Endodermal cell (in vitro differentiated cells): Measurements from ENCODE around the gene RNLS. TPM values are rescaled to one million over a fixed set of nuclear protein-coding genes. Genes with fewer than 3 reads are reported as not detected.
A peak's percentile ranks its signal among the peaks of the same experiment; 100 is the strongest.

Experiments
- DNase-seq: peaks from one replicate; pipeline ENCODE4 v3.0.0-alpha.2; 2017
- H3K27ac ChIP-seq: 2 replicates; pipeline ENCODE4 v1.5.1; 2013; ENCODE audit warnings: mild to moderate bottlenecking, low read depth, low read length, moderate library complexity
- H3K27me3 ChIP-seq: 2 replicates; pipeline ENCODE4 v1.6.1; 2013; ENCODE audit warnings: mild to moderate bottlenecking, low read length, moderate library complexity; ENCODE audit not compliant: insufficient read depth, control insufficient read depth, poor library complexity, severe bottlenecking
- H3K36me3 ChIP-seq: 2 replicates; pipeline ENCODE4 v1.7.0; 2013; ENCODE audit warnings: mild to moderate bottlenecking, low read length, moderate library complexity; ENCODE audit not compliant: control insufficient read depth, insufficient read depth
- H3K4me1 ChIP-seq: one replicate; pipeline ENCODE4 v1.7.0; 2013; ENCODE audit warnings: low read length; ENCODE audit not compliant: control insufficient read depth, insufficient read depth
- H3K4me3 ChIP-seq: 2 replicates; pipeline ENCODE4 v1.5.1; 2013; ENCODE audit warnings: mild to moderate bottlenecking, low read length, moderate library complexity
- H3K9ac ChIP-seq: 2 replicates; pipeline ENCODE4 v1.6.1; 2013; ENCODE audit warnings: mild to moderate bottlenecking, low read length, moderate library complexity; ENCODE audit not compliant: poor library complexity, severe bottlenecking; ENCODE audit errors: extremely low read depth
- H3K9me3 ChIP-seq: 2 replicates; pipeline ENCODE4 v1.6.1; 2013; ENCODE audit warnings: mild to moderate bottlenecking, low read length, moderate library complexity; ENCODE audit not compliant: control insufficient read depth
- H3K27ac Mint-ChIP-seq: 2 replicates; pipeline ENCODE4 v1.8.0; 2020; ENCODE audit warnings: mixed read lengths
- H3K27me3 Mint-ChIP-seq: 2 replicates; pipeline ENCODE4 v1.8.0; 2021; ENCODE audit warnings: mild to moderate bottlenecking, mixed read lengths; ENCODE audit not compliant: insufficient read depth
- H3K36me3 Mint-ChIP-seq: 2 replicates; pipeline ENCODE4 v1.8.0; 2020; ENCODE audit warnings: low read depth, mixed read lengths
- H3K4me1 Mint-ChIP-seq: 2 replicates; pipeline ENCODE4 v1.8.0; 2020; ENCODE audit warnings: mixed read lengths
- H3K4me3 Mint-ChIP-seq: 2 replicates; pipeline ENCODE4 v1.8.0; 2020; ENCODE audit warnings: mild to moderate bottlenecking, moderate library complexity, mixed read lengths
- H3K9me3 Mint-ChIP-seq: 2 replicates; pipeline ENCODE4 v1.8.0; 2020; ENCODE audit warnings: mild to moderate bottlenecking, mixed read lengths
- CTCF ChIP-seq: fragments of 200-600 bp; sonication (generic); conservative IDR thresholded peaks from 2 replicates; pipeline ENCODE4 v1.5.0; 2021; ENCODE audit warnings: antibody characterized with exemption, mild to moderate bottlenecking
- WGBS, 2 experiments: methylation state at CpG; one replicate each; pipeline versions ENCODE4 v1.1.5 to v1.1.7; 2013; ENCODE audit warnings: missing lambda C conversion rate in 2 of 2, mixed read lengths in 1 of 2; ENCODE audit not compliant: insufficient coverage in 1 of 2, insufficient read length in 1 of 2; 5-methylcytosine and 5-hydroxymethylcytosine counted together
- total RNA-seq, 2 donors: library from RNA; stranded (reverse); fragmentation: NEBNext Ultra II Directional in 1 of 2; extraction: Animal tissue kit (Norgen Biotek cat#: 25700) in 1 of 2; gene quantifications; 2 replicates in 1 of 2; 3 replicates in 1 of 2; pipeline ENCODE4 v1.2.1, GENCODE V29; 2021

RNLS gene
- total RNA-seq, 2 donors from 2014 or later = 10.1 to 12.3 TPM

GRCh38 chr10:88236121-88236743, 346.9 kb downstream of the RNLS start:
- H3K27me3 ChIP-seq = peaks cover 8% of the 10 kb centered on the region
- Mint-ChIP-seq H3K4me3 (no peak overlapping the region), H3K27ac (no peak overlapping the region), H3K9me3 (no peaks in the 10 kb centered on the region), H3K36me3 (no peaks in the 10 kb centered on the region), H3K4me1 (peaks cover 17% of the 10 kb centered on the region), H3K27me3 (peaks cover 17% of the 10 kb centered on the region)
- 71 to 100% methylated on average over 1 to 2 of the region's 2 CpGs for WGBS, 2 experiments
- H3K36me3 ChIP-seq = no peaks in the 10 kb centered on the region
- DNase-seq = no peak
- H3K9ac ChIP-seq = no peak overlapping the region
- no peak overlapping the region for H3K4me3 ChIP-seq
- peaks cover 4% of the 10 kb centered on the region for H3K4me1 ChIP-seq
- no peak for TF ChIP-seq CTCF
- no peak overlapping the region for H3K27ac ChIP-seq
- H3K9me3 ChIP-seq = no peaks in the 10 kb centered on the region

- no peak overlapping the region for H3K4me3 Mint-ChIP-seq
- H3K4me1 Mint-ChIP-seq = peaks cover 27% of the 10 kb centered on the region
- no peak overlapping the region for H3K27ac Mint-ChIP-seq
- 89 to 92% methylated on average over 1 to 4 of the region's 4 CpGs for WGBS, 2 experiments
- H3K27me3 Mint-ChIP-seq = peaks cover 14% of the 10 kb centered on the region
- no peak overlapping the region for H3K27ac ChIP-seq
- peaks cover 4% of the 10 kb centered on the region for H3K4me1 ChIP-seq
- no peak overlapping the region for H3K4me3 ChIP-seq
- H3K36me3 Mint-ChIP-seq = no peaks in the 10 kb centered on the region
- H3K9me3 Mint-ChIP-seq = no peaks in the 10 kb centered on the region
- H3K9me3 ChIP-seq = peaks cover 5% of the 10 kb centered on the region
- no peak for TF ChIP-seq CTCF
- peaks cover 5% of the 10 kb centered on the region for H3K27me3 ChIP-seq
- no peaks in the 10 kb centered on the region for H3K36me3 ChIP-seq
- no peak for DNase-seq
- no peak overlapping the region for H3K9ac ChIP-seq
Observed at GRCh38 chr10:88234297-88234696, 348.8 kb downstream of the RNLS start.

- Mint-ChIP-seq H3K27me3 (peaks cover 10% of the 10 kb centered on the region), H3K27ac (no peak overlapping the region), H3K9me3 (no peaks in the 10 kb centered on the region), H3K4me3 (no peak overlapping the region), H3K4me1 (peaks cover 27% of the 10 kb centered on the region), H3K36me3 (no peaks in the 10 kb centered on the region)
- Histone ChIP-seq H3K27me3 (peaks cover under 1% of the 10 kb centered on the region), H3K4me1 (peaks cover 4% of the 10 kb centered on the region), H3K27ac (no peak overlapping the region), H3K36me3 (no peaks in the 10 kb centered on the region), H3K9me3 (peaks cover 5% of the 10 kb centered on the region), H3K9ac (no peak overlapping the region), H3K4me3 (no peak overlapping the region)
- 58 to 100% methylated on average over 1 to 6 of the region's 6 CpGs for WGBS, 2 experiments
- peak; percentile 70 for DNase-seq
- TF ChIP-seq CTCF = no peak
Observed at GRCh38 chr10:88233870-88234269, 349.2 kb downstream of the RNLS start.
